H1 (cell line): ENCODE data around the gene ARHGEF26. TPM values are rescaled to one million over a fixed set of nuclear protein-coding genes. Genes with fewer than 3 reads are reported as not detected.

Experiments used
- BCL11A ChIP-seq, 2 experiments: IDR thresholded peaks; one replicate each; pipeline ENCODE4 v1.6.1; 2011; ENCODE audit warnings: low read depth in 2 of 2, low read length in 2 of 2, mild to moderate bottlenecking in 2 of 2
- CTBP2 ChIP-seq: IDR thresholded peaks from 2 replicates; pipeline ENCODE4 v1.7.0; 2011; ENCODE audit warnings: borderline replicate concordance, mild to moderate bottlenecking, moderate library complexity, mixed read lengths, low read length; ENCODE audit not compliant: insufficient read depth, insufficient read length
- CTCF ChIP-seq, 3 experiments: IDR thresholded peaks; 1 replicate in 2 of 3; 2 replicates in 1 of 3; pipeline versions ENCODE4 v1.5.1 to v1.6.1; 2011; ENCODE audit warnings: low read length in 3 of 3, mild to moderate bottlenecking in 3 of 3, inconsistent platforms in 2 of 3, low read depth in 1 of 3, moderate library complexity in 1 of 3; ENCODE audit not compliant: insufficient read depth in 1 of 3; ENCODE audit errors: control extremely low read depth in 1 of 3
- EZH2 ChIP-seq: fragments of 200-600 bp; sonication (generic); IDR thresholded peaks from 2 replicates; pipeline ENCODE4 v1.7.1; 2012; ENCODE audit warnings: low read depth, mild to moderate bottlenecking, moderate library complexity, low read length, inconsistent platforms; ENCODE audit not compliant: severe bottlenecking
- FOSL1 ChIP-seq: IDR thresholded peaks from 2 replicates; pipeline ENCODE4 v1.6.1; 2011; ENCODE audit warnings: mild to moderate bottlenecking, low read depth, low read length, moderate library complexity; ENCODE audit not compliant: insufficient read depth
- GTF2F1 ChIP-seq: IDR thresholded peaks from 2 replicates; pipeline ENCODE4 v1.6.1; 2012; ENCODE audit warnings: low read depth, low read length, improper control_type of control experiment, borderline replicate concordance
- JUND ChIP-seq: IDR thresholded peaks from 2 replicates; pipeline ENCODE4 v1.6.1; 2011; ENCODE audit warnings: mild to moderate bottlenecking, improper control_type of control experiment, low read length
- MAFK ChIP-seq: IDR thresholded peaks from 2 replicates; pipeline ENCODE4 v1.6.1; 2012; ENCODE audit warnings: low read depth, mild to moderate bottlenecking, improper control_type of control experiment, low read length
- NANOG ChIP-seq: IDR thresholded peaks from 2 replicates; pipeline ENCODE4 v1.6.1; 2011; ENCODE audit warnings: low read length, low read depth, mild to moderate bottlenecking, inconsistent platforms; ENCODE audit not compliant: insufficient read depth, poor library complexity, severe bottlenecking
- PHF8 ChIP-seq: fragments of 200-600 bp; sonication (generic); conservative IDR thresholded peaks from 2 replicates; pipeline ENCODE4 v1.7.1; 2012; ENCODE audit warnings: low read depth, mild to moderate bottlenecking, inconsistent platforms, low read length, moderate library complexity
- TAF7 ChIP-seq: optimal IDR thresholded peaks from 2 replicates; pipeline ENCODE3; 2011; ENCODE audit warnings: low read depth, mild to moderate bottlenecking, inconsistent platforms, low read length, moderate library complexity, borderline replicate concordance
- TCF12 ChIP-seq: IDR thresholded peaks from 2 replicates; pipeline ENCODE4 v1.6.1; 2011; ENCODE audit warnings: low read depth, mild to moderate bottlenecking, low read length
- ZNF274 ChIP-seq: IDR thresholded peaks from 2 replicates; pipeline ENCODE4 v1.7.0; 2012; ENCODE audit warnings: low read length, borderline replicate concordance; ENCODE audit errors: extremely low read depth
- polyA plus RNA-seq, 7 experiments: library from polyadenylated mRNA; depleted of rRNA in 3 of 7; stranded (reverse) in 5 of 7; unstranded in 2 of 7; fragments of >200 nt in 5 of 7; fragments of 200-250 nt in 2 of 7; gene quantifications; 1 replicate in 5 of 7; 2 replicates in 1 of 7; 4 replicates in 1 of 7; pipeline versions ENCODE4 v1.2.1 to v1.2.3, GENCODE V29; 2011 to 2013; ENCODE audit warnings: missing spikeins in 2 of 7, mixed read lengths in 2 of 7
- total RNA-seq: library from RNA; stranded (reverse); fragmentation: NEBNext Ultra II Directional; extraction: Animal tissue kit (Norgen Biotek cat#: 25700); gene quantifications from 2 replicates; pipeline ENCODE4 v1.2.1, GENCODE V29; 2021

ARHGEF26 gene
- total and polyA plus RNA-seq, 2 of the 8 experiments (the other 6 are each of a cell fraction or from before 2014, with no cell fraction given), result 3.1 to 15.6 TPM

- TF ChIP-seq TAF7 (no peak), NANOG (no peak), MAFK (no peak), ZNF274 (no peak), GTF2F1 (no peak), FOSL1 (no peak), JUND (peak; percentile 27; the same call in 1 of the 2 replicates), CTCF (IDR thresholded peaks at IDR 0.05; ENCODE audit: control extremely low read depth in 1 of 3, insufficient read depth in 1 of 3, low read depth in 1 of 3, low read length in 3 of 3) (peak; percentile 82 to 98 (median 92)), BCL11A (IDR thresholded peaks at IDR 0.05; ENCODE audit: low read depth in 2 of 2, low read length in 2 of 2) (no peak), TCF12 (no peak), CTBP2 (no peak), PHF8 (no peak), EZH2 (no peak)
- TF ChIP-seq, all 59 proteins: peak for 4
Measured at GRCh38 chr3:154252759-154253638, 131.8 kb downstream of the ARHGEF26 start (continued).
